Measurements from ENCODE around the gene FAM200C.

DNA sequence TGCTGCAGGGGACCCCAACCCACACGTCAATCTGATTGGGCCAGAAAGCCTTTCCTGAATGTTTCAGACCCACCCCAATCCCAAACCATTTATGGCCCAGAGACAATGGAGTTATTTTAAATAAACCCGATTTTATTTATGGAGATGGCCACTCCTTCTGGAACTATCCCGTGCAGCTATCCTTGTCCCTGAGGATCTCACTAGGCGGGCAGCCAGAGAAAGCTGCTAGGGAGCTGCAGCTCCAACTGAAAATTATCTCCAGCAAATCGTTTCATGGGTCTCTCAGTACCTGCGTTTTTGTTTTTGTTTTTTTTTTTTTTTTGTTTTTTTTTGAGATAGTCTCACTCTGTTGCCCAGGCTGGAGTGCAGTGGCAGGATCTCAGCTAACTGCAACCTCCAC is 52.4 kb downstream of the FAM200C start:
- TF ChIP-seq POLR2A (IDR thresholded peaks at IDR 0.05) (no peak), POLR2AphosphoS5 (IDR thresholded peaks at IDR 0.05; ENCODE audit: insufficient read depth in 1 of 2, low read depth in 1 of 2) (no peak)
- TF ChIP-seq, protein P1, sequence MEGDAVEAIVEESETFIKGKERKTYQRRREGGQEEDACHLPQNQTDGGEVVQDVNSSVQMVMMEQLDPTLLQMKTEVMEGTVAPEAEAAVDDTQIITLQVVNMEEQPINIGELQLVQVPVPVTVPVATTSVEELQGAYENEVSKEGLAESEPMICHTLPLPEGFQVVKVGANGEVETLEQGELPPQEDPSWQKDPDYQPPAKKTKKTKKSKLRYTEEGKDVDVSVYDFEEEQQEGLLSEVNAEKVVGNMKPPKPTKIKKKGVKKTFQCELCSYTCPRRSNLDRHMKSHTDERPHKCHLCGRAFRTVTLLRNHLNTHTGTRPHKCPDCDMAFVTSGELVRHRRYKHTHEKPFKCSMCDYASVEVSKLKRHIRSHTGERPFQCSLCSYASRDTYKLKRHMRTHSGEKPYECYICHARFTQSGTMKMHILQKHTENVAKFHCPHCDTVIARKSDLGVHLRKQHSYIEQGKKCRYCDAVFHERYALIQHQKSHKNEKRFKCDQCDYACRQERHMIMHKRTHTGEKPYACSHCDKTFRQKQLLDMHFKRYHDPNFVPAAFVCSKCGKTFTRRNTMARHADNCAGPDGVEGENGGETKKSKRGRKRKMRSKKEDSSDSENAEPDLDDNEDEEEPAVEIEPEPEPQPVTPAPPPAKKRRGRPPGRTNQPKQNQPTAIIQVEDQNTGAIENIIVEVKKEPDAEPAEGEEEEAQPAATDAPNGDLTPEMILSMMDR (IDR thresholded peaks at IDR 0.05), result no peak

Data from vagina (tissue), 2 donors.